ENCODE results near the gene PIGL.
"Not testable (repeated sequence)": the region's sequence is repeated elsewhere in the genome, so short reads cannot be mapped to it uniquely, and the experiment has no call there.

The PIGL gene

DNA sequence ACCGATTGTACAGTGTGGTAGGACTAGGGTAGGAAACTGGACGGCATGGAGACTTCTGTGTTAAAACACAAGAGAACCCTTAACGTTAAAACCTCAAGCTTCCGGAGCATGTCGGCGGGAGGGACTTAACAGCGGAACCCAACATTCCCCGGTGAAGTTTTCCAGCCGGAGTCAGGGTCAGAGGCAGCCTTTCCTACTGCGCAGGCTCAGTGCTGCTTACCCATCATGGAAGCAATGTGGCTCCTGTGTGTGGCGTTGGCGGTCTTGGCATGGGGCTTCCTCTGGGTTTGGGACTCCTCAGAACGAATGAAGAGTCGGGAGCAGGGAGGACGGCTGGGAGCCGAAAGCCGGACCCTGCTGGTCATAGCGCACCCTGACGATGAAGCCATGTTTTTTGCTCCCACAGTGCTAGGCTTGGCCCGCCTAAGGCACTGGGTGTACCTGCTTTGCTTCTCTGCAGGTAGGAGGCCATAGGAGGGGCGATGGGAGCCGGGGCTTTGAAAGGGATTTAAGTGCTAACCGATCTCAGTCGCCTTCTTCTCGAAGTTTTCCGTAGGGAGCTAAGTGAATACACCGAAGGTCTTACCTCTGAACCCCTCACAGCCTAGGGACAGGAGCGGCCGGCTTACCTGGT, at the start of gene PIGL:
Gene PIGL, plus strand, starts transcription at position 209 of the 634 bp plus-strand sequence. Its CDS starts 17 bp downstream, at position 226.
- DNase-seq, result peak; percentile 83

DNA sequence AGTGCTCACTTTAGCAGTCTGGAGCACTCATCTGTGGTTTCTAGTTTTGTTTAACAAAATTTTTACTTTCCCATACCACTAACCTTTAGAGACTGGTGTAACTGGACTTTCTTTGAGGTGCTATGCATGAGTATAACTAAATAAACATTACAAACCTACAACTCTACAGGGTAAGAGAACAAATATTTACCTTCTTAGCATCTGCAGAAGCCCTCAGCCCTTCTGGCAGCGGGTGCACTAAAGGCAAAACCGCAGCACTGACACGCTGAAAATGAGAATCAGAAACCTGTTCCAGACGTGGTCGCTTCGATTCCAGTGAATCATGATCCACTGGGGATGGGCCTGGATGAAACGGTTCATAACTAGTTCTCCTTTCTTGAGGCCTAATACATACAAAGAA, 45.4 kb upstream of the PIGL start:
- no peak for DNase-seq

- DNase-seq, result no peak
Measured at GRCh38 chr17:16178836-16179235, 38.2 kb upstream of the PIGL start.

DNA sequence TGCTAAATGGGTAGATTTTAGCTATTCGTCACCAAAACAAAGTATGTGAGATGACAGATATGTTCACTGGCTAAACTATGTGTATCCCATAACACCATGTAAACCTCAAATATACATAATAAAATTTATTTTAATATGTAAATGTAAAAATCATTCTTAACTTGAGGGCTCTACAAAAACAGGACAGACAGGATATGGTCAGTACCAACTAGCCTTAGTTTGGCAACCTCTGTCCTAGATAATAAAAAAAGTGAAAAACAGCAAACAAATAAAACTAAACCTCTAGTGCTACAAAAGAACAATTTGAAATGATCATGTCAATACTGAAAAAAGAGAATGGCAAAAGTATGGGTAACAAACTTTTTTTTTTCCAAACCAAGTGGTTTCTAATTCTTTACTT, 35.4 kb upstream of the PIGL start:
- DNase-seq, result no peak

- DNase-seq, result no peak
Measured at GRCh38 chr17:16187642-16188041, 29.4 kb upstream of the PIGL start.

DNA sequence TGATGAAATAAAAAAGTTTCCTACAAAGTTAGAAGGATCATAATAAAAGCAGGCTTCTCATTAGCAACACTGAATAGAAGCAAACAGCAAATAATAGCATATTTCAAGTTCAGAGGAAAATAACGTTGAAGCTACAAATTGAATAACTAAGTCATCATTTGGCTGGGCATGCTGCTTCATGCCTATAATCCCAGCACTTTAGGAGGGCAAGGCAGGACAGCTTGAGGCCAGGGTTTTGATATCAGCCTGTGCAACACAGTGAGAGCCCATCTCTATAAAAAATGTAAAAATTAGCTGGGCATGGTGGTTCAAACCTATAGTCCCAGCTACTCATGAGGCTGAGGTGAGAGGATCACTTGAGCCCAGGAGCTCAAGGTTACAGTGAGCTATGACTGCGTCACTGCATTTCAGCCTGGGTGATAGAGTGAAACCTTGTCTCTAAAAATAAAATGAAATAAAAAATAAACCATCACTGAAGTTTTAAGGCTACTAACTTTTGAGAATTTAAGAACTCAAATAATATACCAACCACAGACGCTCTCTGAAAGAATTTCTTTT, 27.1 kb upstream of the PIGL start:
- no peak for DNase-seq

DNA sequence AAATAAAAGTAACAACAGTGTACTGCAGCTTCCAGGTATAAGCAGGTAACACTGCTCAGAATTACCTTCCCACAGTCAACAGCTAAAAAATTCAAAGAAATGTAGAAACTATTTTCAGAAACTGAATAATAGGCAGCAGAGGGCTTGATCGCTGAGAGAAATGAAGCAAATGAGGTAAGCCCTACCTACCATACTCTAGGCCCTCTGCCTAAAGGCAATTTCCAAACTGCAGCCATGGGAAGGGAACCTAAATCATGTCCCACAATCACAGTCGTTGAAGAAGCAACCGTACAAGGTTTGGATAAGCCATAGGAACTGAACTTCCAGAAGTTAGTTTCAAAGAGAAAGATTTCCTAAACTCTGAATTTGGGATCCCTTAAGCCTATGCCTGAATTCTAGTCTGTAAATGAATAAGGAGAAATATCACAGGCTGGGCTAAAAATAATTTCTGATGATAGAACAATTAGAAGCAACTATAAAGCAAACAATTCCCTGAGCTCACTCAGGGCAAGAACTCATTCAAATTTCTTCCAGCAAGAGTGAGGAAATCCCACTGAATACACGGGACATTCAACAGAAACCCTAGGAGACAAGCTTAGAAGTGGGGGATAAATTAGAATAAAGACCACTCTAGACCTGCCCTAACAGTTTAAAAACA, 26.2 kb upstream of the PIGL start:
- DNase-seq, result no peak

GRCh38 chr17:16191604-16192003, 25.4 kb upstream of the PIGL start:
- no peak for DNase-seq

DNA sequence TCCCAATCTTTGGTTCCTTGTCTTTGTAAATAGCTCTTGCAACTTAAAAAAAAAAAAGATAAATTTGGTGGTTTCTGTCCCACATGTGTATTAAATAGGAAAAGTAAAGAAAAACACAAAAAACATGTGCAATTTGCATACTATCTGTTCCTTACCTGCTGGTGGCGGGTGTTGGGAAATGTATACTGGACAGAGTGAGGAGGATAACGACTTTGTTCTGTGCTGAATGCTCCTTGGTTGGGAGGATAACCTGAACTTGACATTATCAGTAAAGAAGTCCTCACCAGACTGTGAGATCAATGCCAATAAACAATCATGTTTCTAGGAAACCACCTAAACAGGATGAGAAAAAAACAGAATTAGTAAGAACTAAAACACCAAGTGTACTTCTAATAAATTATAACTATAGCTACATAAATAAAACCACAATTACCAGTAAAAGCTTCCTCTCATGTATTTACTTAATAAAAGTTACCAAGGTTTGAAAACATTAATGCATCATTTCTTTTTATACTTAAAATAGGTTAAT, 22.6 kb upstream of the PIGL start:
- DNase-seq, result not testable (repeated sequence)

GRCh38 chr17:16197276-16197675, 19.7 kb upstream of the PIGL start:
- DNase-seq, result no peak

DNA sequence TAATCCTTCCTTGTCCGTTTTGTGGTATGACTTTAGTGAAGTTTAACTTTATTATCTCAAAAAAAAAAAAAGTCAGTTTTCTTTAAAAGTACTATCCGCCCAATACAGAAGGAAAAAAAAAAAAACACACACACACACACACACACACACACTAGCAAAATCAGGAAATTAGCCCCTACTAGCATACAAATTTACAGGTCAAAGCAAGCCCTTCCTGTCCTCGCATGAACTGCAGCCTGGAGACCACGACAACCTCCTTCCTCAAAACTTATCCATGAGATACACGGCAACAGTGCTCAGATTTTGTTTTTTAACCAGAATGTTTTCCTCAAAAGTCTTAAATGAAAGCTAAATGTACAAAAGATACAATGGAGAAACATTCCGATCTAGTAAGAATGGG, 17.9 kb upstream of the PIGL start:
- no peak for DNase-seq

- DNase-seq, result not testable (repeated sequence)
Measured at GRCh38 chr17:16201693-16202131, 15.3 kb upstream of the PIGL start.

DNA sequence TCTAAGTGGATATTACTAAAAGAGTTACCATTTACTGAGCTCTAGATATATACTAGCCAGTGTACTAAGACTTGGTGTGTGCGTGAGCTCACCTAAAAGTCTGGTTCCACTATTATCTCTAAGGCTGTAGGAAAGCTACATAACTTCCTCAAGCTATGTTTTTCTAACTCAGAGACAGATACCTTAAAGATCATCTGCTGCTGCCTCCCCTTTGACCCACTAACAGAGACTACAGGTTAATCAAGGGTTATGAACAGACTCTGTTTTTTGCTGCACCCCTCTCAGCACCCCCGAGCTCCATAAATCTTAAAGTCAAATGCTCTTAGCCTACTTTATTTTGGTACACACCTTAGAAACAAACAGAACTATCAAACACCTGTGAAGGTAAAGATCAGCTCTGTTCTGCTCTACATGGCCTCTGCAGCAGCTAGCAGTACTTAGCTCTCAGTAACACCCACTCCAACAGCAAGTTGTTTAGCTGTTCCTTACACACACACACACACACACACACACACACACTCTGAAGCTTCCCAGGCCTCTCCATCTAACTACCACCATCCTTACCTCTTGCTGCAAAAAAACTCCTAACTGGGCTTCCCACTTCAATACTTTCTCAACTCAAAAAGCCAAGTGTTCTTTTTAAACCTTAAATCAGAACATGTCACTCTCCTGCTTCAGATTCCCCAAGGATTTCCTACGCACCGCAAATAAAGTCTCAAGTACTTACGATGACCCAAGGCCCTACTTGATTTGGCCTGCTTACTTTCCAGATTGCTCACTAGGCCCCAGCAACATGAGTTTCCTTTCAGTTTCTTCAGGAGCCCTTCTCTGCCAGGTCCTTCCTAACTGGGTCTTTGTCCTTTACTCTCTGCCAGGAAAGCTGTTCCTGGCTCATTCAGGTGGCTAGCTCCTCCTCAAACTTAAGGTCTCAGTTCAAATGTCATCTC, 14.2 kb upstream of the PIGL start:
- DNase-seq, result not testable (repeated sequence)

GRCh38 chr17:16204763-16205162, 12.2 kb upstream of the PIGL start:
- DNase-seq, result not testable (repeated sequence)

DNA sequence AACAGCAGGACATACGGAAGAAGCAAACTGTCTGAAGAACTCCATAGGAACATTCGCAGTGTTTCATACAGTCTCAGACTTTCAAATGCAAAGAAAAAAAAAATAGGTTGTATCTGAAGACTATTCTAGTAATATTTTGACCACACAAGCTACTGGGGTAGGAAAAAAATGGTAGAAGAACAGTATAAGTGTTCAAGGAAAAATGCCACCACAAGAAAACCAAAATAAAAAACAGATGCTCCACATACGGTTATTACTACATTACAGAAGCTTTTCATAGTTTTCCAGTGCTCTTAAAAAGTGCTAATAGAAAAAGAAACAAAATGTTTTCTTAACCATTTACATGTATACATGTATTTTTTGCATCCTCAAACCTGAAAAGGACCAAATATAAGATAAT, 5.4 kb upstream of the PIGL start:
- no peak for DNase-seq

- no peak for DNase-seq
Measured at GRCh38 chr17:16212793-16213192, 4.2 kb upstream of the PIGL start.

GRCh38 chr17:16214190-16215001, 2.6 kb upstream of the PIGL start:
- no peak for DNase-seq

- peak; percentile 22 for DNase-seq
Measured at GRCh38 chr17:16215002-16215272, 2.1 kb upstream of the PIGL start.

DNA sequence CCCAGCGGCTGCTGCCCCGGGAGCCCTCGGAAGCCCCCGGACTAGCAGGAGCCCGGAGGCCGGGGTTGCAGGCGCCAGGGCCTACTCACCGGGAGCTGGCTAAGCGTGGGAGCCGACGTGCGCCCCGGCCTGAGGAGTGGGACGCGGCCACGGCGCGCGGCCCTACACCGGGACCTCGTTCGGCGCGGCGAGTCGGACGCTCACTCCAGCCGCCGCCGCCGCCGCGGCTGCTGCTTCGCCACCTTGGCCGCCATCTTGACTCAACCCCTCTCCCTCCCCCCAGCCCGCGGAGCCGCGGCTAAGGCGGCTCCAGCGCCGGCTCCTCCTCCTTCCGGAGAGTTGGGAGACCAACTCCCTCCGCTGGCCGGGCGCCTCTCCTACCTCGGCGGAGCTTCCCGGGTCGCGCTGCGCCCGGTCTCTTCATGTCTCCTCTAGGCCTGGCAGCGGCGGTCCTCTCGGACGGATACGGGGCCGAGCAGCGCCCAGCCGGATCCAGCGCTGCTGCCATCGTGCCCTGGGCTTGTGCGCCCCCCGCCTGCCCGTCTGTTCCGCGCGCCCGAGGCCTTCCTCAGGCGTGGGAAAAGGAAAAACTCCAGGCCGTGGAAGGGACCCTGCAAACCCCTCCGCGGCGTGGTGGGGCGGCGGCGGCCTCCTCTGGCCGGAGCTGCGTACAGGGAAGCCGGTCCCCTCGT, 1.6 kb upstream of the PIGL start, which contains the start of gene NCOR1:
Gene NCOR1, minus strand, starts transcription at position 262 of the 692 bp plus-strand sequence. CDS start 20,965 bp downstream, outside the sequence.
- DNase-seq, result peak; percentile 84

DNA sequence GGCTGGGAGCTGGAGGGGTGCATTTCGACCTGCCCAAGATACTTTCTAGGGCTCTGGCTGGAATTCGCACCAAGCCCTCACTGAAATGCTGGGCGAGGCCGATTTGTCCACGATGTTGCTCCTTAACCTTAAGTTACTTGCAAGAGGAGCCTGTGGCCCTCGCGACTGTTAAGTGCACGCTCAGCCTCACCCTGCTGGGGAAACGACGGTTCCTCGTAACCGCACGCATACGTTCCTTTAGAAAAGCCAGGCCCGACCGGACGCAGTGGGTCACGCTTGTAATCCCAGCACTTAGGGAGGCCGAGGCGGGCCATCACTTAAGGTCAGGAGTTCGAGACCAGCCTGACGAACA, 1.1 kb upstream of the PIGL start:
- DNase-seq, result peak; percentile 6

- DNase-seq, result not testable (repeated sequence)
Measured at GRCh38 chr17:16216341-16217001, 539 bp upstream of the PIGL start.
